Measurements from ENCODE around the gene MTHFD2. TPM values are rescaled to one million over a fixed set of nuclear protein-coding genes. Genes with fewer than 3 reads are reported as not detected.

Gene MTHFD2
- total and polyA plus RNA-seq, 2 of the 8 experiments (the other 6 are each of a cell fraction or from before 2014, with no cell fraction given), result 99.5 to 291 TPM

DNA sequence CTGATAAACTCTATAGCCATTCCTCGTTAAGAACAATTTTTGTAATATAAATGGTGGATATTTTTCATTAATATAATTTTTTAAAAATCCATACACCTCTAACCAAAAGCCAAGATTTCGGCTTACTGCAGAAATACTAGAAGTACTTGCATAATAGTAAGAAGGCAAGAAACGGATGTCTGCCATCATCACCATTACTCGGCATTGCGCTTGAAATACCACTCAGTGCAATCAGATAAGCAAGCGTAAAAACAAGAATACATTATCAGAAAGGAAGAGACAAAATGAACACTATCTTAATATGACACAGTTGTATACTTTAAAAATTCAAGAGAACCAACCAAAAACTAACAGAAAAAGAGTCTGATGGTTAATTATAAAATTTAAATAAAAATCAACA is 35.5 kb upstream of the MTHFD2 start:
- no peak overlapping the region for H3K4ac ChIP-seq (replicated peaks; ENCODE audit: insufficient read length, low read depth, low read length)
- no peak overlapping the region for H3K18ac ChIP-seq (ENCODE audit: extremely low read depth, low read length)
- H3K9me3 ChIP-seq (ENCODE audit: insufficient read depth in 2 of 2, low read depth in 1 of 2, low read length in 1 of 2), result no peaks in the 10 kb centered on the region
- H4K8ac ChIP-seq (ENCODE audit: extremely low read depth, insufficient read depth, low read length), result no peak overlapping the region
- H3K36me3 ChIP-seq (ENCODE audit: control insufficient read depth in 2 of 4, insufficient read depth in 4 of 4, low read length in 3 of 4), result peaks cover 18 to 85% (median 49%) of the 10 kb centered on the region in 4 experiments
- H3K27me3 ChIP-seq (replicated peaks in 1 of 4; ENCODE audit: control insufficient read depth in 3 of 4, extremely low read depth in 1 of 4, insufficient read depth in 3 of 4, low read length in 3 of 4), result no peaks in the 10 kb centered on the region
- H3K9ac ChIP-seq (replicated peaks in 1 of 4; ENCODE audit: extremely low read depth in 1 of 4, low read depth in 3 of 4, low read length in 3 of 4), result no peak overlapping the region
- H2AK5ac ChIP-seq (ENCODE audit: low read depth, low read length), result no peak overlapping the region
- H2BK5ac ChIP-seq (ENCODE audit: low read depth, low read length), result no peak overlapping the region
- H3K4me1 ChIP-seq (replicated peaks in 1 of 4; ENCODE audit: control insufficient read depth in 3 of 4, insufficient read depth in 4 of 4, low read length in 3 of 4), result no peaks in the 10 kb centered on the region
- H3K4me3 ChIP-seq (ENCODE audit: extremely low read depth in 1 of 4, insufficient read depth in 2 of 4, low read depth in 3 of 4, low read length in 4 of 4), result no peak overlapping the region
- H4K5ac ChIP-seq (ENCODE audit: insufficient read length, low read depth, low read length), result no peak overlapping the region
- H3K79me2 ChIP-seq (ENCODE audit: control insufficient read depth in 1 of 2, insufficient read depth in 2 of 2, low read length in 2 of 2), result peaks cover 0 to 2% of the 10 kb centered on the region in 2 experiments; a peak in 1 of 4 replicates
- ChIA-PET POLR2A (ENCODE audit: partially characterized antibody) (interaction anchor here (1.0 to 68.3 kb wide), 3 partner anchors 12 to 46 kb away, joined by 4 to 2699 read pairs (median 5); partner anchors contain the start of genes MOB1A and MTHFD2), CTCF (ENCODE audit: partially characterized antibody) (interaction anchor here (0.6 to 2.2 kb wide), 4 partner anchors 12 to 45 kb away, joined by 3 to 10 read pairs (median 3); partner anchors contain the start of gene MOB1A)
- H3K23ac ChIP-seq (ENCODE audit: insufficient read length), result no peak overlapping the region
- no peak overlapping the region for H2BK20ac ChIP-seq (ENCODE audit: low read length)
- H2BK15ac ChIP-seq (ENCODE audit: low read length), result no peak overlapping the region
- no peak overlapping the region for H3K14ac ChIP-seq (ENCODE audit: insufficient read length)
- H2BK12ac ChIP-seq (ENCODE audit: low read depth, low read length), result no peak overlapping the region
- H4K20me1 ChIP-seq (replicated peaks in 1 of 2; ENCODE audit: control insufficient read depth in 1 of 2, insufficient read depth in 2 of 2, low read length in 2 of 2), result peaks cover 0 to 9% of the 10 kb centered on the region in 2 experiments
- 96% methylated on average over 6 of the region's 6 CpGs; no CpG with 5 or more reads in 1 of the 2 experiments for WGBS, 2 experiments (ENCODE audit: extremely low coverage in 1 of 2, insufficient coverage in 1 of 2, insufficient read length in 1 of 2, insufficient replicate concordance in 2 of 2, low coverage in 1 of 2, low lambda C conversion rate in 2 of 2, missing lambda C conversion rate in 1 of 2)
- no peaks in the 10 kb centered on the region for H3K23me2 ChIP-seq (ENCODE audit: low read depth, low read length)
- H2AFZ ChIP-seq (ENCODE audit: low read length), result no peak overlapping the region
- no peak overlapping the region for H3K4me2 ChIP-seq (ENCODE audit: insufficient read depth in 1 of 2, low read depth in 2 of 2, low read length in 2 of 2)
- FAIRE-seq (no peak), DNase-seq (ENCODE audit: low read depth in 1 of 2, low spot score in 2 of 2) (no peak)
- H4K91ac ChIP-seq (replicated peaks; ENCODE audit: insufficient read length, low read length), result no peak overlapping the region
- H3K56ac ChIP-seq (replicated peaks; ENCODE audit: insufficient read length, low read depth, low read length), result no peak overlapping the region
- no peak overlapping the region for H2BK120ac ChIP-seq (replicated peaks; ENCODE audit: low read depth, low read length)
- no peak overlapping the region for H3K27ac ChIP-seq (ENCODE audit: low read depth, low read length)
- TF ChIP-seq GTF2F1 (IDR thresholded peaks at IDR 0.05; ENCODE audit: borderline replicate concordance, low read depth, low read length) (no peak), POLR2A (IDR thresholded peaks at IDR 0.05; ENCODE audit: control extremely low read depth in 1 of 2, low read depth in 2 of 2, low read length in 2 of 2) (no peak), ATF2 (IDR thresholded peaks at IDR 0.05; ENCODE audit: low read length) (no peak), KDM4A (IDR thresholded peaks at IDR 0.05; ENCODE audit: low read depth, low read length, severe bottlenecking) (no peak), BACH1 (IDR thresholded peaks at IDR 0.05; ENCODE audit: low read length) (no peak), HDAC6 (IDR thresholded peaks at IDR 0.05; ENCODE audit: low read depth, low read length) (no peak), RFX5 (IDR thresholded peaks at IDR 0.05; ENCODE audit: borderline replicate concordance, low read depth, low read length) (no peak)
- no peaks in the 10 kb centered on the region; the same call in 1 of the 2 replicates for H3K79me1 ChIP-seq (ENCODE audit: low read depth, low read length)
